ENCODE measurements around the gene MED12L. TPM values are rescaled to one million over a fixed set of nuclear protein-coding genes. Genes with fewer than 3 reads are reported as not detected.

Gene MED12L
- total and polyA plus RNA-seq, 10 of the 15 experiments (the other 5 are each of a cell fraction or from before 2014, with no cell fraction given): 0.01 to 0.06 (median 0.03) TPM; not detected in 2

- TF ChIP-seq ZNF687 (IDR thresholded peaks at IDR 0.05) (no peak), ETV6 (conservative IDR thresholded peaks at IDR 0.05 in 1 of 2, IDR thresholded peaks at IDR 0.05 in 1 of 2; ENCODE audit: borderline replicate concordance in 1 of 2, low read depth in 1 of 2) (no peak), MTA2 (IDR thresholded peaks at IDR 0.05; ENCODE audit: low read depth) (no peak), EED (IDR thresholded peaks at IDR 0.05; ENCODE audit: low read depth) (0 out of 2 replicates have a peak, but pooled peaks have one; percentile 25), CBFB (IDR thresholded peaks at IDR 0.05; ENCODE audit: low read depth) (no peak), ATF2 (IDR thresholded peaks at IDR 0.05; ENCODE audit: low read length) (peak; percentile 42; the same call in 1 of the 2 replicates), ZNF384 (IDR thresholded peaks at IDR 0.05; ENCODE audit: borderline replicate concordance, low read depth, low read length) (no peak)
Measured at GRCh38 chr3:151268267-151269235, 183.1 kb downstream of the MED12L start (continued).

All from GM12878 (cell line).